H9 (cell line): Measurements from ENCODE around the gene KIF13A. TPM values are rescaled to one million over a fixed set of nuclear protein-coding genes. Genes with fewer than 3 reads are reported as not detected.

ENCODE experiments used
- DNase-seq: peaks from one replicate; pipeline ENCODE4 v3.0.0-alpha.2; 2017
- H2AFZ ChIP-seq: one replicate; pipeline ENCODE4 v1.6.1; 2013; ENCODE audit warnings: mild to moderate bottlenecking, low read length, control low read depth, moderate library complexity
- H2AK5ac ChIP-seq: 2 replicates; pipeline ENCODE4 v1.6.1; 2013; ENCODE audit warnings: low read length, control low read depth, mixed read lengths; ENCODE audit not compliant: insufficient read length
- H2BK120ac ChIP-seq: one replicate; pipeline ENCODE4 v1.6.1; 2013; ENCODE audit warnings: low read depth, mild to moderate bottlenecking, low read length, control low read depth, inconsistent platforms; ENCODE audit not compliant: poor library complexity, severe bottlenecking
- H2BK12ac ChIP-seq: 2 replicates; pipeline ENCODE4 v1.6.1; 2013; ENCODE audit warnings: low read length, control low read depth, mixed read lengths, low read depth; ENCODE audit not compliant: insufficient read length
- H2BK15ac ChIP-seq: 2 replicates; pipeline ENCODE4 v1.6.1; 2013; ENCODE audit warnings: low read depth, low read length, control low read depth
- H2BK20ac ChIP-seq: one replicate; pipeline ENCODE4 v1.6.1; 2013; ENCODE audit warnings: low read depth, mild to moderate bottlenecking, low read length, control low read depth, inconsistent platforms; ENCODE audit not compliant: poor library complexity, severe bottlenecking
- H2BK5ac ChIP-seq: 2 replicates; pipeline ENCODE4 v1.6.1; 2013; ENCODE audit warnings: low read length, control low read depth, mixed read lengths; ENCODE audit not compliant: insufficient read length
- H3K14ac ChIP-seq: 2 replicates; pipeline ENCODE4 v1.6.1; 2013; ENCODE audit warnings: low read length, control low read depth; ENCODE audit not compliant: insufficient read depth
- H3K18ac ChIP-seq: 2 replicates; pipeline ENCODE4 v1.6.1; 2013; ENCODE audit warnings: low read depth, mild to moderate bottlenecking, mixed read lengths, low read length, control low read depth; ENCODE audit not compliant: insufficient read length
- H3K23ac ChIP-seq: 2 replicates; pipeline ENCODE4 v1.6.1; 2013; ENCODE audit warnings: low read length, control low read depth, mixed read lengths, low read depth; ENCODE audit not compliant: insufficient read length
- H3K23me2 ChIP-seq: 2 replicates; pipeline ENCODE4 v1.6.1; 2013; ENCODE audit warnings: low read depth, mild to moderate bottlenecking, mixed read lengths, low read length, control low read depth; ENCODE audit not compliant: insufficient read length, poor library complexity, severe bottlenecking
- H3K27ac ChIP-seq: 2 replicates; pipeline ENCODE4 v1.5.1; 2013; ENCODE audit warnings: low read length, control low read depth, mixed read lengths, low read depth; ENCODE audit not compliant: insufficient read length
- H3K27me3 ChIP-seq: 2 replicates; pipeline ENCODE4 v1.6.1; 2013; ENCODE audit warnings: low read length, control low read depth, inconsistent platforms; ENCODE audit not compliant: insufficient read depth
- H3K4ac ChIP-seq: 2 replicates; pipeline ENCODE4 v1.6.1; 2013; ENCODE audit warnings: low read depth, mild to moderate bottlenecking, control low read depth, inconsistent platforms, low read length, moderate library complexity
- H3K4me1 ChIP-seq: 2 replicates; pipeline ENCODE4 v1.6.1; 2013; ENCODE audit warnings: low read length, control low read depth, inconsistent platforms; ENCODE audit not compliant: insufficient read depth
- H3K4me2 ChIP-seq: 2 replicates; pipeline ENCODE4 v1.6.1; 2013; ENCODE audit warnings: low read length, control low read depth, mixed read lengths; ENCODE audit not compliant: insufficient read length, insufficient read depth
- H3K56ac ChIP-seq: 2 replicates; pipeline ENCODE4 v1.6.1; 2013; ENCODE audit warnings: low read depth, mild to moderate bottlenecking, mixed read lengths, low read length, control low read depth; ENCODE audit not compliant: insufficient read length
- H3K79me1 ChIP-seq: 2 replicates; pipeline ENCODE4 v1.6.1; 2013; ENCODE audit warnings: low read depth, mild to moderate bottlenecking, moderate library complexity, low read length, control low read depth, inconsistent platforms; ENCODE audit not compliant: insufficient read depth, poor library complexity, severe bottlenecking
- H3K79me2 ChIP-seq: 2 replicates; pipeline ENCODE4 v1.6.1; 2013; ENCODE audit warnings: low read length, control low read depth, inconsistent platforms; ENCODE audit not compliant: insufficient read depth
- H3K9ac ChIP-seq: 2 replicates; pipeline ENCODE4 v1.6.1; 2013; ENCODE audit warnings: low read length, control low read depth, mixed read lengths; ENCODE audit not compliant: insufficient read length; ENCODE audit errors: extremely low read depth
- H3K9me3 ChIP-seq: one replicate; pipeline ENCODE4 v1.6.1; 2013; ENCODE audit warnings: low read depth, low read length, inconsistent platforms; ENCODE audit not compliant: control insufficient read depth
- H3T11ph ChIP-seq: one replicate; pipeline ENCODE4 v1.6.1; 2013; ENCODE audit warnings: mild to moderate bottlenecking, low read length, control low read depth, inconsistent platforms
- H4K20me1 ChIP-seq: one replicate; pipeline ENCODE4 v1.6.1; 2013; ENCODE audit not compliant: control insufficient read depth, insufficient read length, insufficient read depth
- H4K5ac ChIP-seq: 2 replicates; pipeline ENCODE4 v1.6.1; 2013; ENCODE audit warnings: low read depth, mild to moderate bottlenecking, mixed read lengths, low read length, control low read depth; ENCODE audit not compliant: insufficient read length
- H4K8ac ChIP-seq: replicated peaks from 2 replicates; pipeline ENCODE4 v1.6.1; 2013; ENCODE audit warnings: low read length, control low read depth, mixed read lengths, low read depth; ENCODE audit not compliant: insufficient read length
- H4K91ac ChIP-seq: 2 replicates; pipeline ENCODE4 v1.6.1; 2013; ENCODE audit warnings: low read depth, mild to moderate bottlenecking, moderate library complexity, mixed read lengths, low read length, control low read depth; ENCODE audit not compliant: insufficient read length
- H3K27ac Mint-ChIP-seq, 3 experiments: 2 replicates in 2 of 3; 3 replicates in 1 of 3; pipeline ENCODE4 v1.8.0; 2020 to 2021; ENCODE audit warnings: mixed read lengths in 3 of 3, mild to moderate bottlenecking in 1 of 3, moderate library complexity in 1 of 3
- H3K27me3 Mint-ChIP-seq: 2 replicates; pipeline ENCODE4 v1.8.0; 2021; ENCODE audit warnings: low read depth, mild to moderate bottlenecking, moderate library complexity, mixed read lengths
- H3K36me3 Mint-ChIP-seq, 3 experiments: 2 replicates in 2 of 3; 3 replicates in 1 of 3; pipeline ENCODE4 v1.8.0; 2020 to 2021; ENCODE audit warnings: low read depth in 3 of 3, mixed read lengths in 3 of 3; ENCODE audit not compliant: insufficient read depth in 1 of 3
- H3K4me1 Mint-ChIP-seq, 2 experiments: 2 replicates each; pipeline ENCODE4 v1.8.0; 2020; ENCODE audit warnings: mixed read lengths in 2 of 2
- H3K4me3 Mint-ChIP-seq, 2 experiments: 2 replicates in 1 of 2; 3 replicates in 1 of 2; pipeline ENCODE4 v1.8.0; 2020 to 2021; ENCODE audit warnings: mild to moderate bottlenecking in 2 of 2, mixed read lengths in 2 of 2, moderate library complexity in 1 of 2
- H3K9me3 Mint-ChIP-seq, 2 experiments: 2 replicates in 1 of 2; 3 replicates in 1 of 2; pipeline ENCODE4 v1.8.0; 2020; ENCODE audit warnings: mild to moderate bottlenecking in 2 of 2, mixed read lengths in 2 of 2, moderate library complexity in 1 of 2
- CTCF ChIP-seq: fragments of 200-600 bp; sonication (generic); conservative IDR thresholded peaks from 3 replicates; pipeline ENCODE4 v1.8.0; 2021; ENCODE audit warnings: antibody characterized with exemption, mild to moderate bottlenecking
- WGBS: extraction: QIAGEN DNeasy Blood & Tissue Kit; methylation state at CpG from one replicate; pipeline ENCODE4 v1.1.7; 2013; ENCODE audit warnings: missing lambda C conversion rate, low lambda C conversion rate, mixed read lengths; ENCODE audit not compliant: insufficient read length; ENCODE audit errors: extremely low coverage; 5-methylcytosine and 5-hydroxymethylcytosine counted together
- total RNA-seq: library from RNA; stranded (reverse); gene quantifications from 2 replicates; pipeline ENCODE4 v1.2.1, GENCODE V29; 2021

The KIF13A gene
- total RNA-seq, 1 experiment from 2014 or later, result 38.2 TPM

GRCh38 chr6:17904491-17905120 is 82.8 kb downstream of the KIF13A start:
- Histone ChIP-seq H2BK20ac (no peak overlapping the region), H2AFZ (no peak overlapping the region), H2BK5ac (no peak overlapping the region), H4K20me1 (no peaks in the 10 kb centered on the region), H3K14ac (no peak overlapping the region), H3K4me1 (no peaks in the 10 kb centered on the region), H3K27me3 (no peaks in the 10 kb centered on the region), H3K4me2 (no peak overlapping the region), H3K79me2 (no peaks in the 10 kb centered on the region), H3K23ac (no peak overlapping the region), H4K5ac (no peak overlapping the region), H3K9me3 (no peaks in the 10 kb centered on the region), H3K27ac (no peak overlapping the region), H4K91ac (no peak overlapping the region), H2BK120ac (no peak overlapping the region), H3K79me1 (no peaks in the 10 kb centered on the region), H3K18ac (no peak overlapping the region), H4K8ac (no peak overlapping the region), H3T11ph (no peak overlapping the region), H2BK15ac (no peak overlapping the region), H3K4ac (no peak overlapping the region), H3K56ac (no peak overlapping the region), H3K9ac (no peak overlapping the region), H2AK5ac (no peak overlapping the region), H2BK12ac (no peak overlapping the region), H3K23me2 (no peaks in the 10 kb centered on the region)
- Mint-ChIP-seq H3K27ac (no peak overlapping the region), H3K9me3 (no peaks in the 10 kb centered on the region), H3K27me3 (no peaks in the 10 kb centered on the region), H3K36me3 (peaks cover 0 to 4% (median 0%) of the 10 kb centered on the region in 3 experiments; a peak in 2 of 7 replicates), H3K4me1 (peaks cover 17 to 21% of the 10 kb centered on the region in 2 experiments), H3K4me3 (no peak overlapping the region)
- no peak for DNase-seq
- WGBS, result no CpG with 5 or more reads among the region's 6 CpGs
- no peak for TF ChIP-seq CTCF
